MM.1S (cell line): Measurements from ENCODE around the gene ZNF526.

ENCODE experiments used
- DNase-seq: peaks from one replicate; pipeline ENCODE4 v3.0.0-alpha.2; 2015
- H2AFZ ChIP-seq: fragments of 300-600 bp; sonication (generic); 2 replicates; pipeline ENCODE4 v1.6.0; 2016; ENCODE audit warnings: antibody characterized with exemption, low read length
- H3F3A ChIP-seq: fragments of 300-600 bp; sonication (generic); 2 replicates; pipeline ENCODE4 v1.6.1; 2016; ENCODE audit warnings: mild to moderate bottlenecking, antibody characterized with exemption, low read length, moderate library complexity, mixed read lengths; ENCODE audit not compliant: insufficient read depth
- H3K27ac ChIP-seq: fragments of 300-600 bp; sonication (generic); 2 replicates; pipeline ENCODE4 v1.5.1; 2016; ENCODE audit warnings: mild to moderate bottlenecking, low read length
- H3K27me3 ChIP-seq: fragments of 300-600 bp; sonication (generic); replicated peaks from 2 replicates; pipeline ENCODE4 v1.6.0; 2016; ENCODE audit warnings: low read length; ENCODE audit not compliant: insufficient read depth
- H3K36me3 ChIP-seq: fragments of 300-600 bp; sonication (generic); replicated peaks from 2 replicates; pipeline ENCODE4 v1.6.1; 2016; ENCODE audit warnings: mild to moderate bottlenecking, low read length, mixed read lengths; ENCODE audit not compliant: insufficient read depth
- H3K4me1 ChIP-seq: fragments of 300-600 bp; sonication (generic); 2 replicates; pipeline ENCODE4 v1.6.1; 2016; ENCODE audit warnings: low read length, mixed read lengths
- H3K4me2 ChIP-seq: fragments of 300-600 bp; sonication (generic); 2 replicates; pipeline ENCODE4 v1.6.0; 2016; ENCODE audit warnings: low read depth, low read length
- H3K4me3 ChIP-seq: fragments of 300-600 bp; sonication (generic); 2 replicates; pipeline ENCODE4 v1.5.1; 2016; ENCODE audit warnings: low read length, mixed read lengths
- H3K79me2 ChIP-seq: fragments of 300-600 bp; sonication (generic); 2 replicates; pipeline ENCODE4 v1.6.1; 2016; ENCODE audit warnings: mixed run types, low read length, mixed read lengths
- H3K9ac ChIP-seq: fragments of 300-600 bp; sonication (generic); 2 replicates; pipeline ENCODE4 v1.6.1; 2016; ENCODE audit warnings: low read length, mixed read lengths
- H3K9me2 ChIP-seq: fragments of 300-600 bp; sonication (generic); replicated peaks from 2 replicates; pipeline ENCODE4 v1.6.1; 2016; ENCODE audit warnings: mild to moderate bottlenecking, low read length, mixed read lengths; ENCODE audit not compliant: insufficient read depth
- H3K9me3 ChIP-seq: fragments of 300-600 bp; sonication (generic); replicated peaks from 2 replicates; pipeline ENCODE4 v1.6.1; 2016; ENCODE audit warnings: mild to moderate bottlenecking, low read length, mixed read lengths; ENCODE audit not compliant: insufficient read depth
- H4K20me1 ChIP-seq: fragments of 300-600 bp; sonication (generic); 2 replicates; pipeline ENCODE4 v1.6.1; 2016; ENCODE audit warnings: mild to moderate bottlenecking, low read length, moderate library complexity, mixed read lengths; ENCODE audit not compliant: insufficient read depth
- EZH2 ChIP-seq: fragments of 300-600 bp; sonication (generic); optimal IDR thresholded peaks from 2 replicates; pipeline ENCODE3; 2017; ENCODE audit warnings: low read depth, mild to moderate bottlenecking, antibody characterized with exemption, low read length, mixed read lengths
- EZH2phosphoT487 ChIP-seq: fragments of 300-600 bp; sonication (generic); IDR thresholded peaks from 2 replicates; pipeline ENCODE4 v1.6.1; 2018; ENCODE audit warnings: antibody characterized with exemption, low read length
- TF ChIP-seq, protein P1 (sequence below): fragments of 300-600 bp; sonication (generic); IDR thresholded peaks from 2 replicates; pipeline ENCODE4 v1.5.1; 2016; ENCODE audit warnings: antibody characterized with exemption, low read length, mixed read lengths

ZNF526 gene

DNA sequence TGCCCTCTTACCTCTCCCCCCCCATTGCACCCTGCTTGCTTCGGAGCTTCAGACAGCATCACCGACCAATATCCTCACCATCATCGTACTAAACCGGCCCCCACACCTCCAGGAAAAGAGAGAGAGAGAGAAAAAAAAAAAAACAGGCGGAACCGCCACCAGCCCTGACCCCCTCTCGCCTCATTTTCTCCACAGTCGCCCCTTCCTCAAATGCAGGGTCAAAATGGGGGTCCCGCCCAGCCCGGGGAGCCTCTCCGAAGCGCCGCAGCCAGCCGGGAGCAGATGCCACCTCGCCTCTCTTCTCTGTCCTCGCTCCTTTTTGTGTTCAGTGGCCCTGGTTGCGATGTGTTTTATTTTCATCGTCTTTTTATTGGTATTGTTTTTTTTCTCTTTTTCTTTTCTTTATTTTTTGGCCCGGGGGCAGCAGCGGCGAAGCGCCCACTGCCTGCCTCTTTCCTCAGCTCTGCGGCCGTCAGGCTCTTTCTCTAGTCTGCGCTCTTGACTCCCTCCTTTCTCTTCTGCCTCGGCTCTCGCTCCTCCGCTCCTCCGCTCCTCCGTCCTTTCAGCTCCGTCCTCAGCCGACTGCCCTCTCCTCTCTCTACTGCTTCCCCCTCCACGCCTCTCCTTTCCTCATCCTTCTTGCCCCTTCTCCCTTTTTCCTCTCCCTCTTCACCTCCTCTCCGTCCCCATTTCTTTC lies 44.0 kb upstream of the ZNF526 start:
- Histone ChIP-seq H3K9ac (no peak overlapping the region; the same call in 1 of the 2 replicates), H3K79me2 (no peaks in the 10 kb centered on the region), H3K27me3 (peaks cover 47% of the 10 kb centered on the region), H4K20me1 (no peaks in the 10 kb centered on the region), H3K9me2 (no peaks in the 10 kb centered on the region), H3K9me3 (no peaks in the 10 kb centered on the region), H3F3A (no peaks in the 10 kb centered on the region; the same call in 1 of the 2 replicates), H3K4me2 (peak overlapping the region; percentile 88), H3K4me3 (peak overlapping the region; percentile 57), H3K27ac (no peak overlapping the region), H3K36me3 (no peaks in the 10 kb centered on the region), H3K4me1 (peaks cover 7% of the 10 kb centered on the region; the same call in 1 of the 2 replicates), H2AFZ (peak overlapping the region; percentile 77; the same call in 1 of the 2 replicates)
- TF ChIP-seq EZH2phosphoT487 (no peak), EZH2 (no peak)
- TF ChIP-seq, protein P1, sequence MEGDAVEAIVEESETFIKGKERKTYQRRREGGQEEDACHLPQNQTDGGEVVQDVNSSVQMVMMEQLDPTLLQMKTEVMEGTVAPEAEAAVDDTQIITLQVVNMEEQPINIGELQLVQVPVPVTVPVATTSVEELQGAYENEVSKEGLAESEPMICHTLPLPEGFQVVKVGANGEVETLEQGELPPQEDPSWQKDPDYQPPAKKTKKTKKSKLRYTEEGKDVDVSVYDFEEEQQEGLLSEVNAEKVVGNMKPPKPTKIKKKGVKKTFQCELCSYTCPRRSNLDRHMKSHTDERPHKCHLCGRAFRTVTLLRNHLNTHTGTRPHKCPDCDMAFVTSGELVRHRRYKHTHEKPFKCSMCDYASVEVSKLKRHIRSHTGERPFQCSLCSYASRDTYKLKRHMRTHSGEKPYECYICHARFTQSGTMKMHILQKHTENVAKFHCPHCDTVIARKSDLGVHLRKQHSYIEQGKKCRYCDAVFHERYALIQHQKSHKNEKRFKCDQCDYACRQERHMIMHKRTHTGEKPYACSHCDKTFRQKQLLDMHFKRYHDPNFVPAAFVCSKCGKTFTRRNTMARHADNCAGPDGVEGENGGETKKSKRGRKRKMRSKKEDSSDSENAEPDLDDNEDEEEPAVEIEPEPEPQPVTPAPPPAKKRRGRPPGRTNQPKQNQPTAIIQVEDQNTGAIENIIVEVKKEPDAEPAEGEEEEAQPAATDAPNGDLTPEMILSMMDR: no peak
- DNase-seq: no peak

DNA sequence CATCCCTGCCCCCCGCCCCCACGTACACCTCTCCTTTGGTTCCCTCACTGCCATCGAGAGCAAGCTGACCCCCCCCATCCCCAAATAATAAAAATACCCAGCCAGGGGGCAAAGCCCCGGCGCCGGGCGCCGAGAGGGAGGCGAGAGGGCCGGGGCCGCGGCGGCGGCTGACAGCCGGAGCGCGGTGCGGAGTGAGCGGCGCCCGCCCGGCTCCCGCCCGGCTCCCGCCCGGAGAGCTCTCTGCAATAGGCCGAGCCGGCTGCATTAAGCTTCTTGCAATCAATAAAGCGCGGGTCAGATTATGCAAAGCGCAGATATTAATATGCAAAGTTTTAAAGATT lies 43.5 kb upstream of the ZNF526 start:
- Histone ChIP-seq H3K4me2 (peak overlapping the region; percentile 88), H3K27me3 (peaks cover 47% of the 10 kb centered on the region), H3F3A (no peaks in the 10 kb centered on the region; the same call in 1 of the 2 replicates), H3K79me2 (no peaks in the 10 kb centered on the region), H3K9ac (no peak overlapping the region; the same call in 1 of the 2 replicates), H3K4me3 (peak overlapping the region; percentile 57), H4K20me1 (no peaks in the 10 kb centered on the region), H3K36me3 (no peaks in the 10 kb centered on the region), H3K9me2 (no peaks in the 10 kb centered on the region), H3K4me1 (peaks cover 7% of the 10 kb centered on the region; the same call in 1 of the 2 replicates), H2AFZ (peak overlapping the region; percentile 77; the same call in 1 of the 2 replicates), H3K9me3 (no peaks in the 10 kb centered on the region), H3K27ac (no peak overlapping the region)
- DNase-seq: no peak
- TF ChIP-seq, protein P1: no peak

DNA sequence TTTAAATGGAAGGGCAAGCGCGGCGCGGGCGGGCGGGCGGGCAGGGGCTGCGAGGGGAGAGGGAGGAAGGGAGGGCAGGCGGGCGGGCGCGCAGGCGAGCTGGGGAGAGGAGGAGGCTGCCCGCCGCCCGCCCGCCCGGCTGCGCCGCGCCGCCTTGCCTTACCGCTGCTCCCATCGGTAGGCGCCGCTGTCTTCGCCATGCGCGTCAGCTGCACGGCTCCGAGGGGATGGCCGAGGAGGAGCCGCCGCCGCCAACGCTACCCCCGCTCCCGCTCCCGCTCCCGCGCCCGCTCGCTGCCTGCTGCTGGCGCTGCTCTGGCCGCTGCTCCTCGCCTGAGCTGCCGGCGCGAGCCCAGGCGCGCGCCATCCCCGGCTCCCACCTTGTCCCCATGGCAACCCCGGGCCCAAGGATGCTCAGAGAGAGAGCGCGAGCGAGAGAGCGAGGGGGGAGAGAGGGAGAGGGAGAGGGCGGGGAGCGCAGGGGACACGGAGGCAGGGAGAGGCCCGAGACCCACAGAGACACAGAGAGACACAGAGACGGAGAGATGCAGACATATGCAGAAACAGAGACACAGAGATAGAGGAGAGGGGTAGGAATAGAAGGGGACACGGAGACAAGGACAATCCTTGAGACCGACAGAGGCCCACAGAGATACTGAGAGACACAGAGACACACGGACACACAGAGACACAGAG lies 43.0 kb upstream of the ZNF526 start:
- Histone ChIP-seq H3K9me3 (no peaks in the 10 kb centered on the region), H3K4me3 (peak overlapping the region; percentile 53), H4K20me1 (no peaks in the 10 kb centered on the region), H3K4me1 (peaks cover 7% of the 10 kb centered on the region; the same call in 1 of the 2 replicates), H3K9ac (no peak overlapping the region), H3K36me3 (no peaks in the 10 kb centered on the region), H3K9me2 (no peaks in the 10 kb centered on the region), H3K79me2 (no peaks in the 10 kb centered on the region), H3K27me3 (peaks cover 47% of the 10 kb centered on the region), H3F3A (no peaks in the 10 kb centered on the region; the same call in 1 of the 2 replicates), H2AFZ (peak overlapping the region; percentile 71), H3K27ac (no peak overlapping the region), H3K4me2 (peak overlapping the region; percentile 83; the same call in 1 of the 2 replicates)
- peak; percentile 83 for DNase-seq
- TF ChIP-seq, protein P1: peak; percentile 28
- no peak for TF ChIP-seq EZH2phosphoT487
